HG02610 (cell line): ENCODE data around the gene HAUS6.
"Not testable (repeated sequence)": the region's sequence is repeated elsewhere in the genome, so short reads cannot be mapped to it uniquely, and the experiment has no call there.

Source experiments
- ATAC-seq: cut with Tn5 transposase; IDR thresholded peaks from one replicate; pipeline ENCODE4 v1.9.1; 2021; ENCODE audit warnings: mild to moderate bottlenecking, moderate library complexity; ENCODE audit not compliant: unreplicated experiment

The HAUS6 gene

DNA sequence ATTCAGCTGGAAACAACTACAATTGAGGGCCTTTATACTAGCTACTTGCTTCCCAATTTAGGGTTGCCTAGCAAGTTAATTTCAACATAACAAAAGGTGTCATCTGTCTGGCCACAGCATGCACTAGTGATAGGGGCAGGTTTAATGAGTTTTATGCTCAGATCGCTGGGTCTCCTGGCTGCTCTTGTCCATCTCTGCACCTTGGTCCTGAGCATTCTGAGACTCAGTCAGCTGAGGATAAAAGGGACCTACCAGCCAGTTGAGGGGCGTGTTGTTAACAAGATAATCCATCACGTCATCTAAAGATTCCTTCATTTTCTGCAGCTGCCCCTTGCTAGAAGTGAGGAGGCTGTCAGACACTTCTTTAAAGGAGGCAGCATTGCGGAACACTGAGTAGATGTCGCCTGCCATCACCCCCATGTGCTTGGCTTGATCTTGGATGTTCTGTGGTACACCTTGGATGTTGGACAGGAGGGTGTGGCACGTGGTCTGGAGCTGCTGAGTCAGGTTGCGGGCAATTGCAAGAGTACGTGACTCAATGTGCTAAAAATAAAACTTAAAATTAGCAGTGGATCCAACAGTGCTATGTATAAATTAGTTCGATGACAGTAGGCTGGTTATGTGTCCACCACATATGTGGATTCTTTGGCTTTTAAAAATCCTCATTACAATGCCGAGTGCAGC, 13.5 kb upstream of the HAUS6 start:
- ATAC-seq: no peak

DNA sequence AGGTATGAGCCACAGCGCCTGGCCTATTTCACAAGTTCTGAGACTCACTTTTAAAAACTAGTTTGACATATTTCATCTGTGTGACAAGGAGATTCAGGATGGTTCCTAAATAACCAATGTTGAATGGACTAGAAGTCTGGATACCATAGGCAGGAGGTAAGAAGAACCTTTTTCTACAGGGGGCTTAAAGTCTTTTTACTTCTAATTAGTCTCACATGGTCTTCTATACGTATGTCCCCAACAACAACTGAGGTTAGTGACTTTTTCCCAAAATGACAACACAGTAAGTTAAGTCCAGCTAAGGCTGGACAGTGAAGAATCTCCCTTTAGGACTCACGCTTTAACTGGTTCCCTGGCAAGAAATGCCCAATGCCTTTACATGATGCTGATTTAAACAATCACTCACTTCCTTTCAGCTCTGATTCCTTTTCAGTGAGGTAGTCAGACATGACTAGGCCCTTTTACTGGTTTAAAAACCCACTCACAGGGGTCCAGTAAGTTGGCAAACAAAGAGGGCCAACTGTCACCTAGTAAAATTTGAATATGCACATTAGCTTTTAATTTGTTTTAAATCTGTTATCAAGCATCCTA, 12.1 kb upstream of the HAUS6 start:
- no peak for ATAC-seq

DNA sequence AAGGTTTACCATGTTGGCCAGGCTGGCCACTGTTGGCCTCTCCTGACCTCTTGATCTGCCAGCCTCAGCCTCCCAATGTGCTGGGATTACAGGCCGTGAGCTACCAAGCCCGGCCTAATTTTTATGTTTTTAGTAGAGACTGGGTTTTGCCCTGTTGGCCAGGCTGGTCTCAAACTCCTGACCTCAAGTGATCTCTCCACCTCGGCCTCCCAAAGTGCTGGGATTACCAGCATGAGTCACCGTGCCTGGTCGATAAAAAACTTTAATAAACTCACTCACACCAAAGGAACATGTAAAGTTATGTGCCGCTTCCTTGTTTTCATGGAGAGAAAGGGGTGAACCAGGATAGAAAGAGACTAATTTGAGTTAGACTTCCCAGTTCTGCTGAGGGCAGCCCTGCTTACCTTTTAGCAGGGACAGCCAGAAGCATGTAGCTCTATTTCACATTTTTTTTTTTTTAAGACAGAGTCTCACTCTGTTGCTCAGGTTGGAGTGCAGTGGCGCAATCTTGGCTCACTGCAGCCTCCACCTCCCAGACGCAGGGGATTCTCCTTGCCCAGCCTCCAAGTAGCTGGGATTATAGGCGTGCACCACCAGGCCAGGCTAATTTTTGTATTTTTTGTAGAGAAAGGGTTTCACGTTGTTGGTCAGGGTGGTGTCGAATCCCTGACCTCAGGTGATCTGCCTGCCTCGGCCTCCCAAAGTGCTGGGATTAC, 11.4 kb upstream of the HAUS6 start:
- ATAC-seq: no peak

DNA sequence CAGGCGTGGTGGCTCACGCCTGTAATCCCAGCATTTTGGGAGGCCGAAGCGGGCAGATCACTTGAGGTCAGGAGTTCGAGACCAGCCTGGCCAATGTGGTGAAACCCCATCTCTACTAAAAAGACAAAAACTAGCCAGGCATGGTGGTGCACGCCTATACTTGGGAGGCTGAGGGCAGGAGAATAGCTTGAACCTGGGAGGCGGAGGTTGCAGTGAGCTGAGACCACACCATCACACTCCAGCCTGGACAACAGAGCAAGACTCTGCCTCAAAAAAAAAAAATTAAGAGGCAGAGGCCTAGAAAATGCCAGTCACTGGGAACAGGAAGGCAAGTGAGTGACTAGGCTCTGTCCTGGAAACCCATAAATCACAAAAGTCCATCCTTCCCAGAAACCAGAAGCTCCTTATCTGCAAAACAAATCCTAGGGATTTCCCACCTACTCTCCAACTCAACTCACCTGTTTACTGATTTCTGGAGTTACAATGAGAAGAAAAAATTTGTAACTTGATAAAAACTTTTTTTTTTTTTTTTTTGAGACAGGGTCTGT, 10.4 kb upstream of the HAUS6 start:
- ATAC-seq: not testable (repeated sequence)

DNA sequence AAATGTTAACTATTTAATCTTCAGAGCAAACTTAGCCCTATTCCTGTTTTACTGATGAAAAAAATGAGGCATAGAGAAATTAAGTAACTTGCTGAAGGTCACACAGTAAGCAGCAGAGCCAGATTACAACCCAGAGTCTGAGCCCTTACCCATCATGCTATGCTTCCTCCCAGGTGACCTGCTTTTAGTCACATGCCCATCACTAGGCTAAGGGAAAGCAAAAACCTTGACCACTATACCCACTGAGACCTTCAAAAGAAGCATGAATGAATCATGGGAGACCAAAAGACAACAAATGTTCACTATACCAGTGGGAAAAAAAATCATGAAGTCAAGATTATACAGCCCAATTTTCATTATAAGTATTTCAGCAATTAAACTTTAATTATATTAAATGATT, 5.3 kb upstream of the HAUS6 start:
- no peak for ATAC-seq

DNA sequence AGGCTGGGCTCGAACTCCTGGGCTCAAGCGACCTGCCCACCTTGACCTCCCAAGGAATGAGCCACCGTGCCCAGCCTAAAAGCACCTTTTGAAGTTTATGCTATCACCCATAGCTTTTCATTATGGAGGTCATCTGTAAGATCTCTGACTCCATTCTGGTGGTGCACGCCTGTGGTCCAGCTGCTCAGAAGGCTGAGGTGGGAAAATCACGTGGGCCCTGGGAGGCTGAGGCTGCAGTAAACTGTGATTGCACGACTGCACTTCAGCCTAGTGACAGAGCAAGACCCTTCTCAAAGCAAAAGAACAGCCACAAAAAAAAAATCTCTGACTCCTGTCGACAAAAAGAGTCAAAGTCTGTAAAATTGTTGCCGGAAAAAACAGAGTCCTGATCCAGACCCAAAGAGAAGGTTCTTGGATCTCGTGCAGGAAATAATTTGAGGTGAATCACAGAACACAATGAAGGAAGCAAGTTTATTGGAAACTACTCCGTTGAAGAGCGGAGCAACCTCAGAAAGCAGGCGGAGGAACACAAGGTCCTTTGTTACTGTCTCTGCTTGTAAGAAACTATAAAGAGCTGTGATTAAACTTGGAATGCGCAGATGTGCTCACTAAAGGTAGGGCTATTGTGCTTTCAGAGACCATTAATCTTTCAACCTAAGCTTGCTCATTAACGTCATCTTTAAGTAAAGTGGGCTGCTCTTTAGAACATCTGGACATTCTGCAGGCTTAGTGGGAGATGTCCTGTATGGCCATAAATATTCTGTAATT, 2.0 kb upstream of the HAUS6 start:
- ATAC-seq: no peak

DNA sequence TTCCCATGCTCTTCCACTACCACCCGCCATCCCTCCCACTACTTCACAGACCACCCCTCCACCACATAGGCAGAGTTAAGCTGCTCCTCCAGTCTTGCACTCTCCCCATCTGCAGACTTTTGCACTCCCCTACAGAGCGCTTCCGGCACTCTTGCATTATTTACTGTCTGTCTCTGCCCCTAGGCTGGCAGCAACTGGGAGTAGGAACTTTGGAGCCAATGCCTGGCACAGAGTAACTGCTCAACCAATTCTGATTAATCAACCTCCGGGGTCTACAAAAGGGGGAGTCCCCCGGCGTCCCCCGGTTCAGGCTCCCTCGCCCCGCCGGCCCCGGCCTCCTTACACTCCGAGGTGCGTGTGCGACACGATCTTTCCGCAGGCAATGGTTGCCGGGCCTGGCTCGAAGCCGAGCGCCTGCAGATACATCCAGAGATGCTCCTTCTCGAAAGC, 498 bp downstream of the HAUS6 start:
- ATAC-seq: peak; percentile 25

DNA sequence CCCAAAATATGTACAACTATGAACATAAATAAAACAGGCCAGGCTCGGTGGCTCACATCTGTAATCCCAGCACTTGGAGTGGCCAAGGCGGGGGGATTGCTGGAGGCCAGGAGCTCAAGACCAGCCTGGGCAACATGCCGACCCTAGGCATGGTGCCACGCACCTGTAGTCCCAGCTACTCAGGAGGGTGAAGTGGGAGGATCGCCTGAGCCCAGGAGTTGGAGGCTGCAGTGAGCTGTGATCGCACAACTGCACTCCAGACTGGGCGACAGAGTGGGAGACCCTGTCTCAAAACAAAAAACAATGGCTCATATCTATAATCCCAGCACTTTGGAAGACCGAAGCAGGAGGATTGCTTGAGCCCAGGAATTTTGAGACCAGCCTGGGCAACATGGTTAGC, 1.5 kb downstream of the HAUS6 start:
- ATAC-seq: no peak

DNA sequence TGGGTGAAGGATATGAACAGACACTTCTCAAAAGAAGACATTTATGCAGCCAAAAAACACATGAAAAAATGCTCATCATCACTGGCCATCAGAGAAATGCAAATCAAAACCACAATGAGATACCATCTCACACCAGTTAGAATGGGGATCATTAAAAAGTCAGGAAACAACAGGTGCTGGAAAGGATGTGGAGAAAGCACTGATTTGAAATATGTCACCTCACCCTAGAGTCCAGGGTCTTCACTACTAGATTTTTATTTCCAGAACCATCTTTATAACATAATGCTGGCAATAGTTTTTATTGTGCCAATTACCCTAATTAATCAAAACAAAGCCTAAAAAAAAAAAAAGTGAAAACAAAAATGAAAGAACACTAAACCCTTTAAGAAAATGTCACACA, 5.3 kb downstream of the HAUS6 start:
- not testable (repeated sequence) for ATAC-seq

DNA sequence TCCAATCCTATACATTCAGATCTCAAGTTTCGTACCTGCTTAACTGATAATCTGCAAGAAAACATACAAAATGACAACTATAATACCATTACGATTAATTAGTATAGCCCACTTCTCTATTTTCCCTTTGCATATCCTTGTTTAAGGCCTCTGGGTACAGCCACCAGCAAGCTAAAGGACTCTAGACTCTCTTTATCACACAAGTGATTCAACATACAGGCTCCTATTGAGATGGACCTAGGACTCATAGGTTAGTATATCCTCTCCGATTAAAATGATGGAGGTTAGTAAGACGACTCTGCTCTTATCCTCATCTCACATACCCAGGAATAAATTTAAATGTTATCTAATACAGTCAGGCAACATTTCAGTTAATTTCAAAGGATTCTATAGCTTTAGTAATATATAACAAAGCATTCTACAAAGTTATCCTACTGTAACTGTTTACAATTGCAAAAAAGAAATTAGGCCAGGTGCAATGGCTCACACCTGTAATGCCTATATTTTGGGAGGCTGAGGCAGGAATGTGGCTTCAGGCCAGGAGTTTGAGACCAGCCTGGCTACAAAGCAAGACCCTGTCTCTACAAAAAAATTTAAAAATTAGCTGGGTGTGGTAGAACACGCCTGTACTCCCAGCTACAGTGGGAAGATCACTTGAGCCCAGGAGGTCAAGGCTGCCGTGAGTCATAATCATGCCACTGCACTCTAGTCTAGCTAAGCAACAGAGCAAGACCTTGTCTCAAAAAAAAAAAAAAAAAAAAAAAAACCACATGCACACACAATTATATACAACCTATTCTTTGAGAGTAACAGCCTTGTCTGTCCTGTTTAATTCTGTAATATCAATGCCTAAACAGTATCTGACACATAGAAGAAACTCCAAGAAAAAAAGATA, 15.4 kb downstream of the HAUS6 start:
- no peak for ATAC-seq

DNA sequence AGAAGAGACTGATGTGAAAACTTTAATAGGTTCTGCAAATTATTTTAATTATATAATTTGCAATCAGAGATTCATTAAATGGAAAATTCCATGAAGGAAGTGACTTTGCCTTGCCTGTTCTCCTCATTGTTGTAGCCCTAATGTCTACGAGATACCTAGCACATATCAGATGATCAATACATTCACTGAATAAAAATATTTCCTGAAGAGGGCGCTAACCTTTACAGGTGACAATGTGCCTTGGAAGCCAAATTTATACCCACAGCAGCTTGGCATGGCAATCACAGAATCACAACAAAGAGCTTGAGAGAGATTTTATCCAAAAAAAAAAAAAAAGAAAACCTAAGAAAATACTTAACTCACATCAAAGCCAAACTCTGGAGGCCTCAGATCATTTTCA, 17.4 kb downstream of the HAUS6 start:
- ATAC-seq: no peak

DNA sequence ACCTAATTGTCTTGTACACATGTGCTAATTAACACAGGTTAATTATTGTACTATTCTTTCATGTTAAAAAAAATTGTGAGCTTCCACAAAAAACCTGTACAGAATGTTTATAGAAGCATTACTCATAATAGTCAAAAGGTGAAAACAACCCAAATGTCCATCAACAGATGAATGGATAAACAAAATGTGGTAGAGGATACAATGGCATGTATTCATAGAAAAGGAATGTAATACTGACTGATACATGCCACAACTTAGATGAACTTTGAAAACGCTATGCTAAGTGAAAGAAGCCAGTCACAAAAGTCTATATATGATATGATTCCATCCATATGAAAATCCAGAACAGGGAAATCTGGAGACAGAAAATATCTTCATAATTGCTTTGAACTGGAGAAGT, 27.9 kb downstream of the HAUS6 start:
- ATAC-seq: no peak

DNA sequence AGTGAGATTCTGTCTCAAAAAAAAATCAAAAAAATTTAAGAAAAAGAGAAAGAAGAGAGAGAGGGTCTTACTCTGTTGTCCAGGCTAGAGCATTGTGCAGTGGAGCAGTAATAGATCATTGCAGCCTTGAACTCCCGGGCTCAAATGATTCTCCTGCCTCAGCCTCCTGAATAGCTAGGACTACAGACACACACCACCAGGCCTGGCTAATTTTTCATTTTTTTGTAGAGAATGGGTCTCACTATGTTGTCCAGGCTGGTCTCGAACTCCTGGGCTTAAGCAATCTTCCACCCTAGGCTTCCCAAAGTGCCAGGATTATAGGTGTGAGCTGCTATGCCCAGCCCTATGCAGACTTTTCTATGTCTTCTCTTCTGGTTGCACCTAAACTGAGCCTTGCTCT, 28.5 kb downstream of the HAUS6 start:
- ATAC-seq: no peak

DNA sequence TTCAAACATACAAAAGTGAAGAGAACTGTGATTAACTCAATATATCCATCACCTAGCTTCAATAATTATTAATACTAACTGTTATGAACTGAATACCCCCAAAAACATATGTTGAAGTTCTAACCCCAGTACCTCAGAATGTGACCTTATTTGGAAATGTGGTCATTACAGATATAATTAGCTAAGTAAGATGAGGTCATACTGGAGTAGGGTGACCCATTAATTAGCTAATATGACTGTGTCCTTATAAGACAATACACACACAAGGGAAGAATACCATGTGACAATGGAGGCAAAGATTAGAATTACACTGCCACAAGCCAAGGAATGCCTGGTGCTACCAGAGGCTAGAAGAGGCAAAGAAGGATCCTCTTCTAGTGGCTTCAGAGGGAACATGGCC, 45.7 kb downstream of the HAUS6 start:
- no peak for ATAC-seq

DNA sequence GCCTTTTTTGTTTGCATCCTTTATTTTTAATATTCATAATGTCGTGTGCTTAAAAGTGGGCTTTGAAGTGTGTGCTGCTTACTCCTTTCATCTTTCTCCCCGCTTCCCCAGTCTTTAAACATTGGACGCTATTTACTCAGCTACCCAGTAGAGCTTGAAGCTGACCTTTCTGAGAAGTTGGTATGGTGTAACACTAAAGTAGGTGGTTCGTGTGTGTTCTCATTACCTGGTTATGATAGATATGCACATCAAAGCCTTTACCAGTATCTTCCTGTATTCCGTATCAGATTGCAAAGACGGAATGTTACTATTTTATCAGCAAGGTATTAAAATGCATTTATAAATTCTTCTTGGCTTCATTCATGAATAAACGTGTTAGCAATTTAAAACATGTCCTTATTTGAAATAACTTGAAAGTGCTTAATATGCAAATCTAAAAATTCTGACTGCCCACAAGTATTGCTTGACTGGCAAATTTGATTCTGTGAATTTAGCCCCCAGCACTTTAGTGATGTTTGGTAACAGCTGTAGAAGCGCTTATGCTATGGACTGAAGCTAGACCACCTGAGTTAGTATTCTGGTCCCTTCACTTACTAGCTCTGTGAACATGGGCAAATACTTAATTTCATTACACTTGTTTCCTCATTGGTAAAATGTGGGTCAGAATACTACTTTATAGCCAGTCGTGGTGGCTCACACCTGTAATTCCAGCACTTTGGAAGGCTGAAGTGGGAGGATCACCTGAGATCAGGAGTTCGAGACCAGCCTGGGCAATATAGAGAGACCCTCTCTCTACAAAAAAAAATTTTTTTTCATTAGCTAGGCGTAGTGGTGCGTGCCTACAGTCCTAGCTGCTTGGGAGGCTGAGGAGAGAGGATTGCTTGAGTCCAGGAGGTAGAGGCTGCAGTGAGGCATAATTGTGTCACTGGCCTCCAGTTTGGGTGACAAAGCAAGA, 51.8 kb downstream of the HAUS6 start:
- ATAC-seq: no peak

DNA sequence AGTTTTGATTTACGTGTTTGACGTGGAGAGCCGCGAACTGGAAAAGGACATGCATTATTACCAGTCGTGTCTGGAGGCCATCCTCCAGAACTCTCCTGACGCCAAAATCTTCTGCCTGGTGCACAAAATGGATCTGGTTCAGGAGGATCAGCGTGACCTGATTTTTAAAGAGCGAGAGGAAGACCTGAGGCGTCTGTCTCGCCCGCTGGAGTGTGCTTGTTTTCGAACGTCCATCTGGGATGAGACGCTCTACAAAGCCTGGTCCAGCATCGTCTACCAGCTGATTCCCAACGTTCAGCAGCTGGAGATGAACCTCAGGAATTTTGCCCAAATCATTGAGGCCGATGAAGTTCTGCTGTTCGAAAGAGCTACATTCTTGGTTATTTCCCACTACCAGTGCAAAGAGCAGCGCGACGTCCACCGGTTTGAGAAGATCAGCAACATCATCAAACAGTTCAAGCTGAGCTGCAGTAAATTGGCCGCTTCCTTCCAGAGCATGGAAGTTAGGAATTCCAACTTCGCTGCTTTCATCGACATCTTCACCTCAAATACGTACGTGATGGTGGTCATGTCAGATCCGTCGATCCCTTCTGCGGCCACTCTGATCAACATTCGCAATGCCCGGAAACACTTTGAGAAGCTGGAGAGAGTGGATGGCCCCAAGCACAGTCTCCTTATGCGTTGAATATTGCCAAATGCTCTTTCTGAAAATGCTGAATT, 52.6 kb downstream of the HAUS6 start:
- ATAC-seq: no peak

DNA sequence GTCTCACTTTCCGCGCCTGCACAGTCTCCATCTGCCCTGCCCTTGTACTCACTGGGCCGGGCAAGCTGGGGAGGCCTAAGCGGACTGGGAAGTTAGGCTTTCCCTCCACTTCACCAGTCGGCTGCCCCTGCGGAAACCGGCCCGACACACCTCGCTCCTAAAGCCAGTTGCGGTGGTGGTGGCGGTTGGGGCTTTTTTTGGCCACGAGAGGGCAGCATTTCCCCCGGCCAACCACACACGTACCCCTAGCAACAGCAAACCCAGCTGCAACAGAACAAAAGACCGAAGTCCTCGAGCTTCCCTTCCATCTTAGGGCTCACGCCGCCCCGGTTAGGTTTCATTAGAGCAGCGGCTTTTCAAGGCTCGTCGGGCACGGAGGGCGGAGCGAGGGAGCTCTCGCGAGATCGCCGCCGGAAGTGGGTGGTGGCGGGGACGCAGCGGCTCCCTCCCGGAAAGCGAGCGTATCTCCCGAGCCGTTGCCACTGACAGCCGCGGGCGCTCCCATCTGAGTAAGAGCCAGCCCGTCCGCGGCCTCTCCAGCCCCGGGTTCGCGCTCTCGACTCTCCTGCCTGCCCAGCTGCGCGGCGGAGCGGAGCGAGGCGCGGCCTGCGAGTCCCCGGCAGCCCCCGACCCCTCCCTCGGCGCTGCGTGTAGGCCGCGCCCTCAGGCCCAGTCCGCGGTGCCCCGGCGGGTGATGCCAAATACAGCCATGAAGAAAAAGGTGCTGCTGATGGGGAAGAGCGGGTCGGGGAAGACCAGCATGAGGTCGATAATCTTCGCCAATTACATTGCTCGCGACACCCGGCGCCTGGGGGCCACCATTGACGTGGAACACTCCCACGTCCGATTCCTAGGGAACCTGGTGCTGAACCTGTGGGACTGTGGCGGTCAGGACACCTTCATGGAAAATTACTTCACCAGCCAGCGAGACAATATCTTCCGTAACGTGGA, 53.5 kb downstream of the HAUS6 start, which contains the start of gene RRAGA:
TSS of gene RRAGA (plus strand) at position 462 of the 951 bp plus-strand sequence. CDS start at position 695, 233 bp downstream.
- ATAC-seq: peak; percentile 86
